ENCODE results near the gene GPC6. TPM values are rescaled to one million over a fixed set of nuclear protein-coding genes. Genes with fewer than 3 reads are reported as not detected.
A peak's percentile ranks its signal among the peaks of the same experiment; 100 is the strongest.

Gene GPC6
- total RNA-seq, 5 donors from 2014 or later (not counting 1 experiment from before 2014, with no cell fraction given) = 0.03 to 0.18 (median 0.06) TPM; not detected in 2

DNA sequence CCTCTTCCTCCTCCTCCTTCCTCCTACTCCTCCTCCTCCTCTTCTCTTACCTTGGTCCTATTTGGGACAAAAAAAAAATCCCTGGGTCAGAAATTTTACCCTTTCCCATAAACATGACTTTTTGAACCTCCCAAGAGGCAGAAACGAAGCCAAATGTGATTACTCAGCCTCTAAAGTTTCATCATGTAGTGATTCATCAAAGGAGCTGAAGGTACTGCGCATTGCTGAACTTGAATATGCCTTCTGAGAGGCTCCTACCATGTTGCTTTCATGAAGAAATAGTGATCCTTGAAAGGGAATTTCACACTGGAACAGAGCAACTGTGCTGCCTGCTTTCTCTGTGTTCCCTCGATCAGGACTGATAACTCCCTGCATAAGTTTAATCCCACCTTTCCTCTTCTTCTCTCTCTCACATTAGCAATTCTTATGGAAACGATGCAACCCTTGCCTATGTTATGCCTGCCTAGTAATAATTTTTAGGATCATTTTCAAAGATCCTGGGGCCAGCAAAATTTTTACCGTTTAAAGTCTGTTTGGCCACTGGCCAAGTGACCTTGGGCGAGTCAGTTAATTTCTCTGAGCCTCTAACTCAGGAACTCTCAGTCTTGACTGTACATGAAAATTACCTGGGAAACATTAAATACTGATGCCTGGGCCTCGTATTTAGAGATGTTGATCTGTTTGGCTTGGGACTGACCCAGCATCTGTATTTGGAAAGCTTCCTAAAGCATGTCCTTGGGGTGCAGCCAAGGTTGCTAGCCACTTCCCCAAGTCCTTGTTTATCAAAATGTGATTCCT lies 1103.3 kb downstream of the GPC6 start:
- DNase-seq (no peak), ATAC-seq (replicated peaks in 1 of 4) (no peak)
- H3K27ac ChIP-seq (ENCODE audit: low read length) = no peak overlapping the region
- ChIA-PET POLR2A (no interaction called here), CTCF (interaction anchor here (0.6 to 1.0 kb wide), 2 partner anchors 18 to 34 kb away, joined by 3 read pairs; no protein-coding TSS in a partner anchor)
- Mint-ChIP-seq H3K9me3 (peaks cover 2 to 7% (median 3%) of the 10 kb centered on the region in 3 donors), H3K27me3 (peaks cover 21 to 25% of the 10 kb centered on the region in 2 donors), H3K4me3 (peak overlapping the region in 1 of 3 donors; percentile 67), H3K4me1 (peaks cover 63 to 68% (median 64%) of the 10 kb centered on the region in 3 donors), H3K27ac (peak overlapping the region in 1 of 2 donors; percentile 76), H3K36me3 (peaks cover 4% of the 10 kb centered on the region)
- peaks cover 47 to 51% of the 10 kb centered on the region in 2 experiments for H3K4me1 ChIP-seq (ENCODE audit: control insufficient read depth in 1 of 2, extremely low read depth in 1 of 2, insufficient read depth in 2 of 2, low read length in 2 of 2)
- H3K4me3 ChIP-seq (ENCODE audit: control insufficient read depth in 1 of 2, extremely low read depth in 1 of 2, low read length in 1 of 2) = no peak overlapping the region
- no peaks in the 10 kb centered on the region for H3K36me3 ChIP-seq (ENCODE audit: control insufficient read depth in 2 of 2, extremely low read depth in 1 of 2, insufficient read depth in 1 of 2, low read length in 1 of 2)
- no peaks in the 10 kb centered on the region for H3K9me3 ChIP-seq
- H3K27me3 ChIP-seq (replicated peaks in 1 of 2; ENCODE audit: control insufficient read depth in 2 of 2, extremely low read depth in 1 of 2, insufficient read depth in 2 of 2, low read length in 1 of 2) = peaks cover 0 to 4% of the 10 kb centered on the region in 2 experiments
- WGBS (ENCODE audit: insufficient coverage) = 61% methylated on average over 5 of the region's 7 CpGs

DNA sequence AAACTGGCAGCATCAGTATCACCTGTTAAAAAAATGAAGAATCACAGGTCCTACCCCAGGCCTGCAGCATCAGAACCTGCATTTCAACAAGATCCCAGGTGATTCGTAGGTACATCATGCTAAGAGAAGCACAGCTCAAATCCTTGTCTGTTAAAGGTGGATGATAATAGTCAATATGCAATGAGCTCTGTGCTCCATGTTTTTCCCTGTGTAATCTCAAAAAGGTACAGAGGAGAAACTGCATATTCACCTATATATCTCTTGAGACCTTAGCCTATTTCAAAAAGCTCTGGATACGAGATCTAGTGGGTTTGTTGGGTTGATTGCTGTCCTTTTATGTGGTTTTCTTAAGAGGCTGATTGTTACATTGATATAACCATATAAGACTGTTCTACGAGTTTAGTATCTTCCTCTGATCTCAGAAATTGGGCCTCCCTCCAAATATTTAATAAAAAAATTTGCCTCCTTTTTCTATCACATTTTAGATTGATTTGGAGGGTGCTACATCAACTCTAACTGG lies 1104.0 kb downstream of the GPC6 start:
- H3K36me3 Mint-ChIP-seq = peaks cover 4% of the 10 kb centered on the region
- peak in 2 of 35 experiments; percentile 16 to 58 for DNase-seq
- Histone ChIP-seq H3K9me3 (no peaks in the 10 kb centered on the region), H3K27ac (ENCODE audit: low read length) (no peak overlapping the region), H3K36me3 (ENCODE audit: control insufficient read depth in 2 of 2, extremely low read depth in 1 of 2, insufficient read depth in 1 of 2, low read length in 1 of 2) (no peaks in the 10 kb centered on the region), H3K4me1 (ENCODE audit: control insufficient read depth in 1 of 2, extremely low read depth in 1 of 2, insufficient read depth in 2 of 2, low read length in 2 of 2) (peaks cover 41 to 46% of the 10 kb centered on the region in 2 experiments), H3K4me3 (ENCODE audit: control insufficient read depth in 1 of 2, extremely low read depth in 1 of 2, low read length in 1 of 2) (no peak overlapping the region), H3K27me3 (replicated peaks in 1 of 2; ENCODE audit: control insufficient read depth in 2 of 2, extremely low read depth in 1 of 2, insufficient read depth in 2 of 2, low read length in 1 of 2) (peaks cover 0 to 4% of the 10 kb centered on the region in 2 experiments)
- CTCF ChIA-PET = interaction anchor here in 1 of 2 donors (0.6 kb wide), 1 partner anchor 33 kb away, joined by 3 read pairs; no protein-coding TSS in a partner anchor
- H3K4me3 Mint-ChIP-seq = peak overlapping the region in 1 of 3 donors; percentile 67
- H3K9me3 Mint-ChIP-seq = peaks cover 2 to 7% (median 3%) of the 10 kb centered on the region in 3 donors
- no peak overlapping the region for H3K27ac Mint-ChIP-seq
- peaks cover 59 to 64% (median 59%) of the 10 kb centered on the region in 3 donors for H3K4me1 Mint-ChIP-seq
- H3K27me3 Mint-ChIP-seq = peaks cover 21 to 26% of the 10 kb centered on the region in 2 donors
- ATAC-seq (replicated peaks in 1 of 4) = peak; percentile 52 to 90 (median 64)
- POLR2A ChIA-PET = no interaction called here
- 67% methylated on average over 1 of the region's 3 CpGs for WGBS (ENCODE audit: insufficient coverage)

DNA sequence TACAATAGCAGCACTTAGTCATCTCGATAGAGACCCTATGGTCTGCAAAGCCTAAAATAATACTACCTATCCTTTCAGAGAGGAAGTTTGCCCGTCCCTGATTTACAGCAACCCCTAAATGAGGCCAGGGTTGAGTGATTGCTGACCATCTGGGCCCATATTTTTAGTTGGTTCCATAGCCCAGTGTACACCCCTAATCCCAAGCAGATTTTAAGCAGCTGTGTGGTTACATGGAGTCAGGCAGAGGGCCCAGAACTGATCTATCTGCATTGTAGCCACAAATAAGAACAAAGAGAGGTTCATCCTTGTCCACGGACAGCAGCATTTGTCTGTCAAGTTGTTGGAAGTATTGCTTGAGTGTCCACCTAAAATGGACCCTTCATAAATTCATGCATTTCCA lies 1104.7 kb downstream of the GPC6 start:
- CTCF ChIA-PET = no interaction called here

DNA sequence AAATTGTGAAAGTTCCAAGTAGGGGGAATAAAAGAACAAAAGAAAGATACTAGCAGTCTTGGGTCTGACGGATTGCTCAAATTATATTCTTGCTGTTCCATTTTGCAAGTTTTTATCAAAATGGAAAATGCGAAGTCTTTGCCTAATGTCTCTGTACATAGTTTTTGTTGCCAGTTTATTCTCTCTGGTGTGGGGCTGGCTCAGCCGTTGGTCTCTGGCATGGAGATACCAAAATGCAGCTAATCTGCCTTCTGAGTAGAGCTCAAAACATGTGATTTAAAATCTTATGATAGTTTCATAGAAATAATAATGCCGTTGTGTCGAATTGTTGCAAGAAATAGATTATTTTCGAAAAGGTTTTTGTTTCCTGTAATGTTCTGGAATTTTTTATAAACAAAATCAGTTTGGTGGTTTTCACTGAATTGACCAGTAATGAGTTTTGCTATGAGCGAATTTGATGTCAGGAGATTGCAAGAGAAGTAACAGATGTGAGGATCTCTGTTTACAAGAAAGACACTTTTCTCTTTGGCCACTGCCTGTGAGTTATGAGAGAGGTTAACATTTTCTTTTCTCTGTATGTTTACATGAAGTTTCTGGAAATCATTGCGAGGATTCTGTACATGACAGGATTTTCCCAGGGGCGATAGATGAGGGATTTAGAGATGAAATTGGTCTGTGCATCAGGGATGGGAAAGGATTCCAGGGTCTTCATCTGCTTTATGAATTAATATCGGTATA lies 1105.9 kb downstream of the GPC6 start:
- ChIA-PET POLR2A (no interaction called here), CTCF (interaction anchor here in 1 of 2 donors (0.9 kb wide), 1 partner anchor 9 kb away, joined by 3 read pairs; no protein-coding TSS in a partner anchor)
- no peaks in the 10 kb centered on the region for H3K9me3 ChIP-seq
- Mint-ChIP-seq H3K4me1 (peaks cover 40 to 45% (median 40%) of the 10 kb centered on the region in 3 donors), H3K4me3 (no peak overlapping the region), H3K36me3 (no peaks in the 10 kb centered on the region), H3K9me3 (no peaks in the 10 kb centered on the region), H3K27ac (no peak overlapping the region), H3K27me3 (peaks cover 24 to 32% of the 10 kb centered on the region in 2 donors)
- no peak for ATAC-seq (replicated peaks in 1 of 4)
- H3K4me3 ChIP-seq (ENCODE audit: control insufficient read depth in 1 of 2, extremely low read depth in 1 of 2, low read length in 1 of 2) = no peak overlapping the region
- no peak overlapping the region for H3K27ac ChIP-seq (ENCODE audit: low read length)
- peaks cover 33 to 34% of the 10 kb centered on the region in 2 experiments for H3K4me1 ChIP-seq (ENCODE audit: control insufficient read depth in 1 of 2, extremely low read depth in 1 of 2, insufficient read depth in 2 of 2, low read length in 2 of 2)
- H3K36me3 ChIP-seq (ENCODE audit: control insufficient read depth in 2 of 2, extremely low read depth in 1 of 2, insufficient read depth in 1 of 2, low read length in 1 of 2) = no peaks in the 10 kb centered on the region
- WGBS (ENCODE audit: insufficient coverage) = 94% methylated on average over 7 of the region's 10 CpGs
- no peak for DNase-seq
- H3K27me3 ChIP-seq (replicated peaks in 1 of 2; ENCODE audit: control insufficient read depth in 2 of 2, extremely low read depth in 1 of 2, insufficient read depth in 2 of 2, low read length in 1 of 2) = peaks cover 0 to 4% of the 10 kb centered on the region in 2 experiments

More for the DNA sequence above, 1104.7 kb downstream of the GPC6 start:
- H3K4me3 ChIP-seq (ENCODE audit: control insufficient read depth in 1 of 2, extremely low read depth in 1 of 2, low read length in 1 of 2) = no peak overlapping the region
- Mint-ChIP-seq H3K4me1 (peaks cover 53 to 57% (median 53%) of the 10 kb centered on the region in 3 donors), H3K27ac (no peak overlapping the region), H3K9me3 (peaks cover 0 to 7% (median 3%) of the 10 kb centered on the region in 3 donors), H3K36me3 (peaks cover 4% of the 10 kb centered on the region), H3K27me3 (peaks cover 21 to 30% of the 10 kb centered on the region in 2 donors), H3K4me3 (peak overlapping the region in 1 of 3 donors; percentile 67)
- no peak overlapping the region for H3K27ac ChIP-seq (ENCODE audit: low read length)
- no peaks in the 10 kb centered on the region for H3K9me3 ChIP-seq
- H3K36me3 ChIP-seq (ENCODE audit: control insufficient read depth in 2 of 2, extremely low read depth in 1 of 2, insufficient read depth in 1 of 2, low read length in 1 of 2) = no peaks in the 10 kb centered on the region
- DNase-seq = no peak
- ATAC-seq (replicated peaks in 1 of 4) = no peak
- peaks cover 0 to 4% of the 10 kb centered on the region in 2 experiments for H3K27me3 ChIP-seq (replicated peaks in 1 of 2; ENCODE audit: control insufficient read depth in 2 of 2, extremely low read depth in 1 of 2, insufficient read depth in 2 of 2, low read length in 1 of 2)
- peaks cover 40 to 43% of the 10 kb centered on the region in 2 experiments for H3K4me1 ChIP-seq (ENCODE audit: control insufficient read depth in 1 of 2, extremely low read depth in 1 of 2, insufficient read depth in 2 of 2, low read length in 2 of 2)
- POLR2A ChIA-PET = no interaction called here
- 86% methylated on average over 2 of the region's 3 CpGs for WGBS (ENCODE audit: insufficient coverage)

DNA sequence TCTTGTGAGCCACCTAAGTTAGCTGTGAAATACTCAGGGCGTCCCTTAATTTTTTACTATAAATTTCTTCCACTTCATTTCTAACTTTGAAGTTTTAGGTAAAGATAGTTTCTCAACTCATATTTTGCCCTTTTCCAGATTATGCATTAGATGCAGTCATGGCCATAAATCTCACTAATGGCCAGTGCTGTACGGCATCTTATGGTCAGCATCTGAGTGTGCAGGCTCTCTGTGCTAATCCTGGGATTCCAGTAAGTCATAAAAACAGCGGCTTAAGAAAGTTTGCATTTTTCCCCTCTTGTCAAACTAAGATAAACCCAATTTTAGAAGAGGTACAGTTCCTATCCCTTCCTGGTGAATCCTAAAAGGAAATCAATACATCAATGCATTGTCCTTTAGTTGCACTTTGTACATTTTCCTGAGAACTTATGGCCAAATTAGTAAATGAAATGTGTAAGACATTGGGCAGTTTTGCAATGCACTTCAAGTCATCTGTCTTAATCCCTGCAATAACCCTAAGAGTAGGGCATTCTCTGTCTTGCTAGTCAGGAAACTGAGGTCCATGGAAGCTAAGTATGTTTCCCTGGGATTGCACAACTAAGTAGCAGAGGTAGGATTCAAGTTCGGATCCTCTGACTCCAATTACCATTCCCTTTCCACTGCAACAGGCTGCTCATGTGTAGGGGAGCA lies 1106.7 kb downstream of the GPC6 start:
- ChIA-PET CTCF (no interaction called here), POLR2A (no interaction called here)
- ATAC-seq (replicated peaks in 1 of 4) = no peak
- Mint-ChIP-seq H3K4me1 (peaks cover 33 to 37% (median 33%) of the 10 kb centered on the region in 3 donors), H3K36me3 (no peaks in the 10 kb centered on the region), H3K9me3 (no peaks in the 10 kb centered on the region), H3K4me3 (no peak overlapping the region), H3K27ac (no peak overlapping the region), H3K27me3 (peaks cover 24 to 32% of the 10 kb centered on the region in 2 donors)
- Histone ChIP-seq H3K9me3 (no peaks in the 10 kb centered on the region), H3K36me3 (ENCODE audit: control insufficient read depth in 2 of 2, extremely low read depth in 1 of 2, insufficient read depth in 1 of 2, low read length in 1 of 2) (no peaks in the 10 kb centered on the region), H3K4me3 (ENCODE audit: control insufficient read depth in 1 of 2, extremely low read depth in 1 of 2, low read length in 1 of 2) (no peak overlapping the region), H3K27me3 (replicated peaks in 1 of 2; ENCODE audit: control insufficient read depth in 2 of 2, extremely low read depth in 1 of 2, insufficient read depth in 2 of 2, low read length in 1 of 2) (peaks cover 0 to 10% of the 10 kb centered on the region in 2 experiments), H3K27ac (ENCODE audit: low read length) (no peak overlapping the region), H3K4me1 (ENCODE audit: control insufficient read depth in 1 of 2, extremely low read depth in 1 of 2, insufficient read depth in 2 of 2, low read length in 2 of 2) (peaks cover 26 to 27% of the 10 kb centered on the region in 2 experiments)
- WGBS (ENCODE audit: insufficient coverage) = 89% methylated on average over 2 of the region's 4 CpGs
- DNase-seq = no peak

Measured in T-cell (primary cell).